ENCODE data around the gene PLXNC1. TPM values are rescaled to one million over a fixed set of nuclear protein-coding genes. Genes with fewer than 3 reads are reported as not detected.

The PLXNC1 gene
- polyA plus RNA-seq, 1 of the 3 experiments (the other 2 are of a cell fraction): 0.23 TPM

- no peaks in the 10 kb centered on the region for H3K27me3 ChIP-seq (ENCODE audit: insufficient read depth)
- H3K4me2 ChIP-seq: no peak overlapping the region
- no peaks in the 10 kb centered on the region for H3K36me3 ChIP-seq (replicated peaks in 1 of 2; ENCODE audit: control insufficient read depth in 1 of 2, insufficient read depth in 2 of 2, low read length in 1 of 2)
- H3K4me1 ChIP-seq (ENCODE audit: control insufficient read depth in 1 of 2, insufficient read depth in 2 of 2, low read depth in 1 of 2, low read length in 1 of 2): peaks cover 6 to 10% of the 10 kb centered on the region in 2 experiments; a peak in 1 of 4 replicates
- H3K79me2 ChIP-seq (ENCODE audit: insufficient read depth): no peaks in the 10 kb centered on the region
- no peak overlapping the region for H3K4me3 ChIP-seq (ENCODE audit: low read depth in 2 of 2, low read length in 1 of 2)
- ChIA-PET POLR2A (interaction anchor here (0.7 kb wide), 2 partner anchors 50 to 179 kb away, joined by 5 read pairs; no protein-coding TSS in a partner anchor), CTCF (interaction anchor here (0.7 kb wide), 1 partner anchor 46 kb away, joined by 3 read pairs; no protein-coding TSS in a partner anchor)
- H3K27ac ChIP-seq (ENCODE audit: low read depth in 2 of 2, low read length in 1 of 2): no peak overlapping the region
- H3F3A ChIP-seq (replicated peaks; ENCODE audit: insufficient read depth): no peaks in the 10 kb centered on the region
- no peak overlapping the region for H2AFZ ChIP-seq (ENCODE audit: low read depth)
- TF ChIP-seq SIN3A (IDR thresholded peaks at IDR 0.05; ENCODE audit: borderline replicate concordance, low read depth, low read length) (no peak), NFIC (IDR thresholded peaks at IDR 0.05; ENCODE audit: borderline replicate concordance) (no peak), NRF1 (IDR thresholded peaks at IDR 0.05; ENCODE audit: low read depth, low read length) (no peak), ELF1 (IDR thresholded peaks at IDR 0.05) (no peak), FOSL2 (IDR thresholded peaks at IDR 0.05; ENCODE audit: borderline replicate concordance, low read depth) (no peak), FOXJ3 (CRISPR knock-in tag; IDR thresholded peaks at IDR 0.05) (no peak), USF2 (IDR thresholded peaks at IDR 0.05; ENCODE audit: borderline replicate concordance, low read depth, low read length) (no peak), CTCF (IDR thresholded peaks at IDR 0.05) (no peak), FOXM1 (IDR thresholded peaks at IDR 0.05; ENCODE audit: low read depth) (no peak), RCOR1 (IDR thresholded peaks at IDR 0.05; ENCODE audit: low read length) (no peak)
- H3K9me2 ChIP-seq: no peaks in the 10 kb centered on the region
- H3K9ac ChIP-seq: no peak overlapping the region
- H4K20me1 ChIP-seq (ENCODE audit: insufficient read depth): no peaks in the 10 kb centered on the region
- WGBS (ENCODE audit: low lambda C conversion rate): 63% methylated on average over 1 of the region's 1 CpG
- DNase-seq: no peak
- H3K9me3 ChIP-seq: no peaks in the 10 kb centered on the region
Observed at GRCh38 chr12:94191811-94192210, 43.4 kb downstream of the PLXNC1 start.

- no peak overlapping the region for H3K4me2 ChIP-seq
- peaks cover 3 to 5% of the 10 kb centered on the region in 2 experiments; a peak in 1 of 4 replicates for H3K4me1 ChIP-seq (ENCODE audit: control insufficient read depth in 1 of 2, insufficient read depth in 2 of 2, low read depth in 1 of 2, low read length in 1 of 2)
- no peak overlapping the region for H3K4me3 ChIP-seq (ENCODE audit: low read depth in 2 of 2, low read length in 1 of 2)
- CTCF ChIA-PET: interaction anchor here (0.6 to 0.7 kb wide), 2 partner anchors 47 to 135 kb away, joined by 3 to 4 read pairs; no protein-coding TSS in a partner anchor
- POLR2A ChIA-PET: interaction anchor here (0.6 kb wide), 1 partner anchor 211 kb away, joined by 5 read pairs; no protein-coding TSS in a partner anchor
- no peak overlapping the region for H3K27ac ChIP-seq (ENCODE audit: low read depth in 2 of 2, low read length in 1 of 2)
- H4K20me1 ChIP-seq (ENCODE audit: insufficient read depth): no peaks in the 10 kb centered on the region
- H3F3A ChIP-seq (replicated peaks; ENCODE audit: insufficient read depth): no peaks in the 10 kb centered on the region
- H3K9ac ChIP-seq: no peak overlapping the region
- no peaks in the 10 kb centered on the region for H3K27me3 ChIP-seq (ENCODE audit: insufficient read depth)
- DNase-seq: no peak
- no peak overlapping the region for H2AFZ ChIP-seq (ENCODE audit: low read depth)
- H3K36me3 ChIP-seq (replicated peaks in 1 of 2; ENCODE audit: control insufficient read depth in 1 of 2, insufficient read depth in 2 of 2, low read length in 1 of 2): no peaks in the 10 kb centered on the region
- H3K79me2 ChIP-seq (ENCODE audit: insufficient read depth): no peaks in the 10 kb centered on the region
- H3K9me3 ChIP-seq: no peaks in the 10 kb centered on the region
- H3K9me2 ChIP-seq: no peaks in the 10 kb centered on the region
- no peak for TF ChIP-seq RCOR1 (IDR thresholded peaks at IDR 0.05; ENCODE audit: low read length)
- no peak for TF ChIP-seq EZH2phosphoT487 (IDR thresholded peaks at IDR 0.05; ENCODE audit: borderline replicate concordance, low read depth)
- TF ChIP-seq PBX3 (IDR thresholded peaks at IDR 0.05): no peak
- TF ChIP-seq EP300 (IDR thresholded peaks at IDR 0.05; ENCODE audit: borderline replicate concordance in 1 of 2, low read depth in 1 of 2, low read length in 1 of 2): no peak
- no peak for TF ChIP-seq NFIC (IDR thresholded peaks at IDR 0.05; ENCODE audit: borderline replicate concordance)
- TF ChIP-seq RAD21 (IDR thresholded peaks at IDR 0.05; ENCODE audit: low read length): no peak
- no peak for TF ChIP-seq SMC3 (IDR thresholded peaks at IDR 0.05; ENCODE audit: low read depth, low read length)
- TF ChIP-seq USF1 (IDR thresholded peaks at IDR 0.05; ENCODE audit: borderline replicate concordance, low read depth): no peak
- TF ChIP-seq RXRA (IDR thresholded peaks at IDR 0.05; ENCODE audit: borderline replicate concordance, low read depth): no peak
- no peak for TF ChIP-seq NRF1 (IDR thresholded peaks at IDR 0.05; ENCODE audit: low read depth, low read length)
- no peak for TF ChIP-seq CTCF (IDR thresholded peaks at IDR 0.05)
- no peak for TF ChIP-seq YY1 (IDR thresholded peaks at IDR 0.05; ENCODE audit: low read depth)
- TF ChIP-seq GABPA (IDR thresholded peaks at IDR 0.05; ENCODE audit: low read depth): no peak
- no peak for TF ChIP-seq IRF3 (IDR thresholded peaks at IDR 0.05; ENCODE audit: low read depth, low read length)
- TF ChIP-seq ELF1 (IDR thresholded peaks at IDR 0.05): no peak
Observed at GRCh38 chr12:94192506-94192905, 44.1 kb downstream of the PLXNC1 start.

All from SK-N-SH (cell line).